Naive thymus-derived CD8-positive, alpha-beta T cell (primary cell): ENCODE measurements around the gene UNC119. TPM values are rescaled to one million over a fixed set of nuclear protein-coding genes. Genes with fewer than 3 reads are reported as not detected.
"Not testable (repeated sequence)": the region's sequence is repeated elsewhere in the genome, so short reads cannot be mapped to it uniquely, and the experiment has no call there.

Source experiments
- ATAC-seq, 2 donors: fragments of 150-1000 bp; cut with Tn5 transposase in 1 of 2; sonication (Bioruptor Pico), chemical (Tn5 transposase) in 1 of 2; 1 replicate in 1 of 2; 2 replicates in 1 of 2; pipeline ENCODE4 v1.10.0; 2021; ENCODE audit warnings: mild to moderate bottlenecking in 2 of 2, moderate library complexity in 2 of 2
- POLR2A ChIA-PET: fragments of 350-600 bp; sonication (Branson Sonifier 250); formaldehyde crosslinking; loops from one replicate; lab custom pipeline; 2021; ENCODE audit warnings: antibody characterized with exemption; lab: Charles Lee
- DNase-seq, 10 donors: peaks; one replicate each; pipeline versions ENCODE4 v3.0.0 to v3.0.0-alpha.2; 2020 to 2022
- H3K27ac Mint-ChIP-seq, 10 donors: one replicate each; pipeline ENCODE4 v1.8.0; 2020 to 2022; ENCODE audit warnings: mild to moderate bottlenecking in 10 of 10, mixed read lengths in 10 of 10, moderate library complexity in 4 of 10, inconsistent platforms in 1 of 10
- H3K27me3 Mint-ChIP-seq, 5 donors: one replicate each; pipeline ENCODE4 v1.8.0; 2021 to 2022; ENCODE audit warnings: mixed read lengths in 5 of 5
- H3K36me3 Mint-ChIP-seq, 3 donors: one replicate each; pipeline ENCODE4 v1.8.0; 2020 to 2022; ENCODE audit warnings: mixed read lengths in 3 of 3, mild to moderate bottlenecking in 2 of 3, inconsistent platforms in 1 of 3
- H3K4me1 Mint-ChIP-seq, 4 donors: one replicate each; pipeline ENCODE4 v1.8.0; 2021 to 2022; ENCODE audit warnings: mixed read lengths in 4 of 4
- H3K4me3 Mint-ChIP-seq, 10 donors: one replicate each; pipeline ENCODE4 v1.8.0; 2020 to 2022; ENCODE audit warnings: mild to moderate bottlenecking in 10 of 10, mixed read lengths in 10 of 10, moderate library complexity in 6 of 10, inconsistent platforms in 1 of 10
- H3K9me3 Mint-ChIP-seq, 9 donors: one replicate each; pipeline ENCODE4 v1.8.0; 2020 to 2022; ENCODE audit warnings: mixed read lengths in 9 of 9, mild to moderate bottlenecking in 3 of 9, inconsistent platforms in 1 of 9, moderate library complexity in 1 of 9
- polyA plus RNA-seq, 3 donors: library from polyadenylated mRNA; unstranded; fragments of 300-500 nt; fragmentation: Illumina TruSeq; gene quantifications; one replicate each; pipeline ENCODE4 v1.2.3, GENCODE V29; 2021
- total RNA-seq, 8 experiments: library from RNA in 2 of 8; stranded (reverse) in 2 of 8; gene quantifications; one replicate each; pipeline ENCODE4 v1.2.3 and lab custom pipeline; 2021 to 2026

UNC119 gene
- total and polyA plus RNA-seq, 5 experiments from 2014 or later: 18.4 to 43.8 (median 27.1) TPM

DNA sequence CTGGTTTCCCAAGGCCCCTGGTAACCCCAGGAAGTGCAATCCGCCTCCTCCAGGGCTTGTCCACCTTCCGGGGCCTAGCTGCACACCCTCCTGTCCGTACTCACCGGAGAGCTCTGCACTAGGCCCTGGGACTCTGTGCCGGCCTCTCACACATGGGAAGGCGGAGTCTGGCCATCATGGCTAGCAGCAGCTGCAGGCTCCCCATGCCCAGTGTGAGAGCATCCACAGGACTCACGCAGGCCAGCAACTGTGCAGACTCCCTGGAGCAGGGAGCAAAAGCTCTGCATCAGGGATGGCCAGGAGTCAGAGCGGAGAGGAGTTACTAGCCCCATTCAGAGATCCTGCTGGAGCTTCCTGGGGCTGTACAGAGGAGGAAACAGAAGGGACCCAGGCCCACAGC, 26.0 kb downstream of the UNC119 start:
- DNase-seq: no peak
- no peak for ATAC-seq
- POLR2A ChIA-PET: no interaction called here
- H3K27me3 Mint-ChIP-seq: no peaks in the 10 kb centered on the region
- H3K4me3 Mint-ChIP-seq: no peak overlapping the region
- no peaks in the 10 kb centered on the region for H3K9me3 Mint-ChIP-seq
- no peak overlapping the region for H3K27ac Mint-ChIP-seq
- H3K36me3 Mint-ChIP-seq: no peaks in the 10 kb centered on the region
- no peaks in the 10 kb centered on the region for H3K4me1 Mint-ChIP-seq

DNA sequence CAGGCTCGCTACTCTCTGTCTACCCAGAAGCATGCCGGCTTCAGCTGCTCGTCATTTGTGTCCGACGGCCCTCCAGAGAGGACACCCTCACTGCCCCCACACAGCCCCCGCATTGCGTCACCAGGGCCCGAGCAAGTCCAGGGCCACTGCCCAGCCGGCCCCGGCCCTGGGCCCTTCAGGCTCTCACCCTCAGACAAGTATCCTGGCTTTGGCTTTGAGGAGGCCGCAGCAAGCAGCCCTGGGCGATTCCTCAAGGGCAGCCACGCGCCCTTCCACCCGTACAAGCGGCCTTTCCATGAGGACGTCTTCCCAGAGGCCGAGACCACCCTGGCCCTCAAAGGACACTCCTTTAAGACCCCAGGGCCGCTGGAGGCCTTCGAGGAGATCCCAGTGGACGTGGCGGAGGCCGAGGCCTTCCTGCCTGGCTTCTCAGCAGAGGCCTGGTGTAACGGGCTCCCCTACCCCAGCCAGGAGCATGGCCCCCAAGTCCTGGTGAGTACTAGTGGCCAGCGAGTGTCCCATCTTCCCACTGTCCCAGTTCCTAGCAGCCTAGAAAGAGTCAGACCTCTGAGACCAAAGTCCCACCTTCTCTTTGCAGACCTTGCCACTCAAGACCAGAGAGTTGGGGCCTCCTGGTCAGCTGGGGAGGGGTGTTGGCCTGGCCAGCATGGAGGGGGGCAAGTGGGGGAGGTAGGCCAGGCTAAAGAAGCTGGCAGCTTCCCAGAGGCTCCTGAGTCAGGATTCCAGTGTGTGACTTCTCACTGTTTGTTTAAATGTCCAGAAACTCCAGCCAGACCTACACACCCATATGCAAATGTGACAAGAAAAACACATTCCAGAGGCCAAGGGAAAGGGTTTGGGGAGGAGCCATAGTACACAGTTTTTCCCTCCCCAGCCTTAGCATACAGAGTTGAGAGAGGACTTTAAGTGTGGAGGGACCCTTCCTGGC, 27.7 kb downstream of the UNC119 start:
- POLR2A ChIA-PET: no interaction called here
- H3K4me1 Mint-ChIP-seq: no peaks in the 10 kb centered on the region
- H3K27me3 Mint-ChIP-seq: no peaks in the 10 kb centered on the region
- DNase-seq: no peak
- no peaks in the 10 kb centered on the region for H3K36me3 Mint-ChIP-seq
- peak overlapping the region in 1 of 10 donors; percentile 76 for H3K27ac Mint-ChIP-seq
- H3K9me3 Mint-ChIP-seq: no peaks in the 10 kb centered on the region
- ATAC-seq: no peak
- H3K4me3 Mint-ChIP-seq: peak overlapping the region in 1 of 10 donors; percentile 16

DNA sequence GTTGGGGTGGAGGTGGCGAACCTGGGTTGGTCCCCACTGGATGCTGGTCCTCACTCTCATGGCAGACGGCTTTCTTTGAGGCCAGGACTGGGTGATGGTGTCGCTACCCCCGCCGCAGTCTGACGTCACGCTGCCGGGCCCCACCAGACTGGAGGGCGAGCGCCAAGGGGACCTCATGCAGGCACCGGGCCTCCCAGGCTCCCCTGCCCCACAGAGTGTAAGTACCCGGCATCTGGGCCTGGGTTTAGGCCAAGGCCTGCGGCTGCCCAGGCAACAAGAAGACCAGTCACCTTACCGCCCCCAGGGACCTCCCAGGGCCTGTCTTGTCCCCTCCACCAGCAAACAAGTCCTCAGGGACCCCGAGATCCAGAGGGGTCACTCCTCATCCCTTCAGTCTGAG, 28.5 kb downstream of the UNC119 start:
- no peak for DNase-seq
- Mint-ChIP-seq H3K4me3 (no peak overlapping the region), H3K36me3 (no peaks in the 10 kb centered on the region), H3K27ac (peak overlapping the region in 1 of 10 donors; percentile 76), H3K4me1 (peaks cover 0 to 2% (median under 1%) of the 10 kb centered on the region in 4 donors), H3K9me3 (no peaks in the 10 kb centered on the region), H3K27me3 (peaks cover 0 to 3% (median 0%) of the 10 kb centered on the region in 5 donors)
- POLR2A ChIA-PET: no interaction called here
- no peak for ATAC-seq

DNA sequence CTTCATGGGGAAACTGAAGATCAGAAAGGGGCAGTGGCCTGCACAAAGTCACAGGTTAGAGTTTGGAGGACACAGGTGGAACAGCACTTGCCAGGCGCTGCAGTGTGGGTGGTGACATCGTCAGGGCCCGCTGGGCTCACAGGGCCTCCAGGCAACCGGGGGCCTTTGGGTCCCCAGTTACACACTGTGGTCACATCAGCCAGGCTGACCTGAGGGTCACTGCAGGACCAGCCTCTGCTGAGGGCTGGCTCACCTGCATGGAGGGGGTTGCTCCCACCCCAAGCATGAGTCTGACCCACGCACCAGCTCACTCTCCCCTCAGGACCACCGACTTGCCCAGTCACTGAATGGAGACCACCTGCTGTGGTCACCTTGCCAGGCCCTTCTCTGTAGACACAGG, 29.2 kb downstream of the UNC119 start:
- Mint-ChIP-seq H3K36me3 (no peaks in the 10 kb centered on the region), H3K9me3 (no peaks in the 10 kb centered on the region), H3K4me3 (no peak overlapping the region), H3K27ac (no peak overlapping the region), H3K27me3 (peaks cover 0 to 4% (median 0%) of the 10 kb centered on the region in 5 donors), H3K4me1 (peaks cover 0 to 2% (median under 1%) of the 10 kb centered on the region in 4 donors)
- POLR2A ChIA-PET: no interaction called here
- ATAC-seq: no peak
- no peak for DNase-seq

DNA sequence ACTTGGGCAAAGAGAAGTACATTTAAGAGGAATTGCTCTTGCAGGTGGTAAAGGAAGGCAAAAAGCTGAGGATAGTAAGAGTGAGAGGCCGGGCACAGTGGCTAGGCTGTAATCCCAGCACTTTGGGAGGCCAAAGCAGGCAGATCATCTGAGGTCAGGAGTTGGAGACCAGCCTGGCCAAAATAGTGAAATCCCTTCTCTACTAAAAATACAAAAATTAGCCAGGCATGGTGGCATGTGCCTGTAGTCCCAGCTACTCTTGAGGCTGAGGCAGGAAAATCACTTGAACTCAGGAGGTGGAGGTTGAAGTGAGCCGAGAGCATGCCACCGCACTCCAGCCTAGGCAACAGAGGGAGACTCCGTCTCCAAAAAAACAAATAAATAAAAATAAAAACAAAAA, 30.1 kb downstream of the UNC119 start:
- H3K4me1 Mint-ChIP-seq, H3K9me3 Mint-ChIP-seq, POLR2A ChIA-PET, DNase-seq, H3K27ac Mint-ChIP-seq, H3K4me3 Mint-ChIP-seq, H3K36me3 Mint-ChIP-seq, ATAC-seq, H3K27me3 Mint-ChIP-seq: not testable (repeated sequence)

DNA sequence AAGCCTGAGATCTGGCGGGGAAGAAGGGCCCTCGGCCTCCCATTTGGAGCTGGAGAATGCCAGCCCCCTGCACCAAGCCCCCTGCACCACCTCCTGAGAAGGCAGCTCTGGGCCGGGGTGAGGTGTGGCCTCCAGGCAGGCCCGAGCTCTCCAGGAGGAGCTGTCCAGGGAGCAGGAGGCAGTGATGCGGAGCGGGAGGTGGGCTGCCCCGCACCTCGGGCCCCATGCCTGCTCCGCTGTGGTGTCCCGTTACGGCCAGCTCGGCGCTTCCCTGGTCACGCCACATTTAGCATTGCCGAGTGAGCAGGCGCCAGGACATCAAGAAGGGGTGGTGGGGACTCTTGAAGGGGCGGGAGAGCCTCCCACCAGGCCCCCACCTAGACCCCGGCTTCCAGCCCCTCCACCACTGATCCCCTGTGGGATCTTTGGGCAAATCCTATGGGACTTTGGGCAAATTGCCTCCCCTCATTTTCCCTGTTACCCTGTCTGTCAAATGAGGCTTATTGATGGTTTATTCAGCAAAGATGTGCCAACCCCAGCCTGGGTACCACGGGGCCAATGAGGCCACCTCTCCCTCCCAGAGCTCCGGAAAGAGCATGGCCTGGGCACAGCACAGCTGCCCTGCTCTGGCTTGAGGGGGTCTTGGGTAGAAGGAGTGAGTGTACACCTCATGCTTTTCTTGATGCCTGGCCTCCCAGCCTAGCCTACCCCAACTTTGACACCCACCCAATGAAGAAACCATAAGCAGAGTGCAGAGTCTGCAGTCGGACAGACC, 30.9 kb downstream of the UNC119 start:
- POLR2A ChIA-PET: no interaction called here
- Mint-ChIP-seq H3K4me1 (peaks cover 0 to 2% (median under 1%) of the 10 kb centered on the region in 4 donors), H3K27me3 (peaks cover 0 to 4% (median 0%) of the 10 kb centered on the region in 5 donors), H3K27ac (no peak overlapping the region), H3K4me3 (no peak overlapping the region), H3K9me3 (no peaks in the 10 kb centered on the region), H3K36me3 (no peaks in the 10 kb centered on the region)
- ATAC-seq (no peak), DNase-seq (peak in 1 of 10 donors; percentile 41)

DNA sequence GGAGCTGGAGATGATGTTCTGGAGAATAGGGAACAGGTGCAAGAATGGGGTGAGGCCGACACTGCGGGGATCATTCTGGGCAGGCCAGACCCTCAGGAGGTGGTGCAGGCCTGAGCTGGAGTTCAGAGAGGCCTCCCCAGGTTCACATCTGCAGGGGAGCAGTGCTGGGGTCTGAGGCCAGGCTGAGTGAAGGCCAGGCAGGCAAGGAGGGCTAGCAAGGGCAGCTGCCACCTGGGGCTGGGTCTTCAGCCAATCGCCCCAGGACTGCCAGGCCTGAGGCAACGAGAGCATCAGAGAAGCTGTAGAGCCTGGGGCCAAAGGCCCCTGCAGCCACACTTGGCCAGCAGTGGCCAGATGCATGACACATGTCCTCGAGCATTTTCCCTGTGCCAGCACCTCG, 31.7 kb downstream of the UNC119 start:
- POLR2A ChIA-PET: no interaction called here
- Mint-ChIP-seq H3K27ac (peak overlapping the region in 1 of 10 donors; percentile 5), H3K36me3 (no peaks in the 10 kb centered on the region), H3K27me3 (peaks cover 0 to 4% (median 0%) of the 10 kb centered on the region in 5 donors), H3K4me3 (no peak overlapping the region), H3K4me1 (peaks cover 0 to 2% (median under 1%) of the 10 kb centered on the region in 4 donors), H3K9me3 (no peaks in the 10 kb centered on the region)
- peak in 1 of 10 donors; percentile 36 for DNase-seq
- ATAC-seq: no peak

DNA sequence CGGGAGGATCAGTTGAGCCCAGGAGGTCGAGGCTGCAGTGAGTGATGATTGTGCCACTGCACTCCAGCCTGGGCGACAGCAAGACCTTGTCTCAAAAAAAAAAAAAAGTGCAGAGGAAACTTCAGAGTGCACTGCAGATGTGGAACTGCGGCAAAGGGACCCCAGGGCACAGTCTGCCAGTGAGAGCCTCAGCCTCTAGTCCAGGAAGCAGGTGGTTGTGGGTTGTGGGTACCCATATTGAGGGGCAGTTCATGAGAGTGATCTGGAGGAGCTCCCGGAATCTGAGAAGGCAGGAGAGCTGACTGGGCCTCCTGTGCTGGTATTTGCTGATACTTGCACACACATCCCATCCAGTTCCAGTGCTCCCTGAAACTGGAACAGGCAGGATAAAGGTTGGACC, 33.2 kb downstream of the UNC119 start:
- peaks cover 0 to 4% (median 0%) of the 10 kb centered on the region in 5 donors for H3K27me3 Mint-ChIP-seq
- ATAC-seq (no peak), DNase-seq (no peak)
- no peaks in the 10 kb centered on the region for H3K36me3 Mint-ChIP-seq
- H3K9me3 Mint-ChIP-seq: no peaks in the 10 kb centered on the region
- no peak overlapping the region for H3K27ac Mint-ChIP-seq
- peaks cover 0 to 2% (median under 1%) of the 10 kb centered on the region in 4 donors for H3K4me1 Mint-ChIP-seq
- no peak overlapping the region for H3K4me3 Mint-ChIP-seq
- POLR2A ChIA-PET: no interaction called here

DNA sequence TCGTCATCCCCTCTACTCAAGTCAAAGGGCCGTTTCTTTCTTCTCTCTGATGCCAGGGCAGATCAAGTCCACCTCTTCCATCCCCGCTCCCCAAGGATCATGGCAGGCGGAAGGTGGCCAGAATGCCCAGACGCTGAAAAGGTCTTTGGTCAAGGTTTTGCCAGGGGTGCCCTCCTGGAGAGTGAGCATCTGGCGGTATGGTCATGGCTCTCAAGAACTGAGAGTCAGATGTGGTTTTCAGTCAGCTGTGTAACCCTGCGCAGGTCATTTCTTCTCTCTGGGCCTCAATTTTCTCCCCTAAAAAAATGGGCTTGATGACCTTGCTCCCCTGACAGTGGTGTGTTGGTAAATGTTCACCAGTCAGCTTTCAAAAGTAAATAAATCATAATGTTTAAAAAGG, 33.8 kb downstream of the UNC119 start:
- ATAC-seq: no peak
- peaks cover 0 to 7% (median 4%) of the 10 kb centered on the region in 5 donors for H3K27me3 Mint-ChIP-seq
- H3K4me1 Mint-ChIP-seq: peaks cover 0 to 2% (median under 1%) of the 10 kb centered on the region in 4 donors
- H3K36me3 Mint-ChIP-seq: no peaks in the 10 kb centered on the region
- no peak overlapping the region for H3K27ac Mint-ChIP-seq
- no peak overlapping the region for H3K4me3 Mint-ChIP-seq
- DNase-seq: no peak
- H3K9me3 Mint-ChIP-seq: no peaks in the 10 kb centered on the region
- POLR2A ChIA-PET: no interaction called here

DNA sequence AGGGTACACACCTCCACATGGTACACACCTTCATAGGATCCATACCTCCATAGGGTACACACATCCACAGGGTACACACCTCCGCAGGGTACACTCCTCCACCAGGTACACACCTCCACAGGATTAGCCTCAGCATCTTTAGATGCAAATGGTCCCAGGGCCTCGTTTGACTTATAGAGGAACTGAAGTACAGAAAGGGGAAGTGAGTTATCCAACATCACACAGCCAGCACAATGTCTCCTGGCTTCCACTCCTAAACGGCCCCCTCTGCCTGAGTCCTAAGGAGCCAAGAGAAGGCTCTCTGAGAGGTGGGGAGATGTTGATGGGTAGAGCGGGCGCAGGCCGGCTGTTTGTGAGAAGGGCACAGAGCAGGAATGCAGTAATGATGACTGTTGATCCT, 34.3 kb downstream of the UNC119 start:
- no peak overlapping the region for H3K27ac Mint-ChIP-seq
- ATAC-seq: no peak
- peaks cover 0 to 10% (median 8%) of the 10 kb centered on the region in 5 donors for H3K27me3 Mint-ChIP-seq
- POLR2A ChIA-PET: no interaction called here
- peaks cover 0 to 2% (median under 1%) of the 10 kb centered on the region in 4 donors for H3K4me1 Mint-ChIP-seq
- no peaks in the 10 kb centered on the region for H3K9me3 Mint-ChIP-seq
- H3K36me3 Mint-ChIP-seq: no peaks in the 10 kb centered on the region
- no peak overlapping the region for H3K4me3 Mint-ChIP-seq
- DNase-seq: peak in 1 of 10 donors; percentile 19

DNA sequence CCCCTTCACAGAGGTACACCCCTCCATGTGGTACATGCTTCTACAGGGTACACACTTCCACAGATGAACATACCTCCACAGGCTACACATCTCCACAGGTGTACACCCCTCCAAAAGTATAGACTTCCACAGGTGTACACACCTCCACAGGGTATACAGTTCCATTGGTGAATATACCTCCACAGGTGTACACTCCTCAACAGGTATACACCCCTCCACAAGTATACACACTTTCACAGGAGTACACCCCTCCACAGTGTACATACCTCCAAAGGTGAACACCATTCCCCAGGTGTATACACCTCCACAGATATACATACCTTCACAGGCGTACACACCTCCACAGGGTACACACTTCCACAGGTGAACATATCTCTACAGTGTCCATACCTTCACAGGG, 36.9 kb downstream of the UNC119 start:
- H3K36me3 Mint-ChIP-seq: no peaks in the 10 kb centered on the region
- H3K27me3 Mint-ChIP-seq: peaks cover 1 to 22% (median 11%) of the 10 kb centered on the region in 5 donors
- H3K27ac Mint-ChIP-seq: peak overlapping the region in 1 of 10 donors; percentile 15
- POLR2A ChIA-PET: no interaction called here
- DNase-seq (no peak), ATAC-seq (no peak)
- no peak overlapping the region for H3K4me3 Mint-ChIP-seq
- peaks cover 0 to 2% (median under 1%) of the 10 kb centered on the region in 4 donors for H3K4me1 Mint-ChIP-seq
- no peaks in the 10 kb centered on the region for H3K9me3 Mint-ChIP-seq

DNA sequence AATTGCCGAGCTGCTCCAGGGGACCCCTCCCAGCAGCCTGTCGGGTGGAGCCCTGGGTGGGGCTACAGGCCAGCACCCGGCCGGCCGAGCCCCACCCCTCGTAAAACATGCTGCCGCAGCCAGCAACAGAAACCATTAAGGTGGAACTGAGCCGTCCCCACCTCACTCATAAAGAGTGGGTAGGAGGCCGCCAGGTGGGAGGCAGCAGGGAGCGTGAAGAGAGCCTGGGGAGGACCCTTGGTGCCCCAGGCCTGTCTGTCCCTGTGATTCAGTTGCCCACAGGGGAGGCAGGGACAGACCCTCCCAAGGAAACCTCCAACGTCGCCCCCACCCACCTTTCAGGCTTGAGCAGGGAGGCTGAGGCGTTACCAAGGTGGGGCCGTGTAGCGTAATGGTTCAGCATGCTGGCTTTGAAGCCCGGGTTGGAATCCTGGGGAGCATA, 37.8 kb downstream of the UNC119 start:
- no peak for ATAC-seq
- no peak overlapping the region for H3K27ac Mint-ChIP-seq

DNA sequence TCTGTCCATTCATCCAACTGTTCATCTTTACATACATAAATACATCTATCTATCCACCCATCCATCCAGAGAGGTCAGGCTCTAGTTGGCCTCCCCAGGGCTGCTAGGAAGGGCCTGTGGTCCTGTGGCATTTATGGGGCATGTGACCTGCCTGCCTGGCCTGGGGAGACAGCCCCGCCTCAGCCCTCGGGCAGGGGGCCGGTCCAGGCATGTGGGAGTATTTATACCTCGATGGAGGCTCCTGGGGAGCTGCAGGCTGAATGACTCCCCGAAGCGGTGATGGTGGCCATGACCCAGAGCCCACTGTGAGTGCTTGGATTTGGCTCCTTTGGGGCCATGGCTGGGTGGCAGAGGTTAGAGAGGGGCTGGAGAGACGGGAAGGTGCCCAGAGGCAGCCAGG, 38.9 kb downstream of the UNC119 start:
- POLR2A ChIA-PET: no interaction called here
- Mint-ChIP-seq H3K27ac (peak overlapping the region in 1 of 10 donors; percentile 47), H3K4me3 (no peak overlapping the region), H3K4me1 (no peaks in the 10 kb centered on the region), H3K9me3 (no peaks in the 10 kb centered on the region), H3K36me3 (no peaks in the 10 kb centered on the region), H3K27me3 (peaks cover 4 to 40% (median 26%) of the 10 kb centered on the region in 5 donors)
- ATAC-seq (no peak), DNase-seq (no peak)

More for the DNA sequence above, 37.8 kb downstream of the UNC119 start:
- no peak for DNase-seq
- no peak overlapping the region for H3K4me3 Mint-ChIP-seq
- H3K9me3 Mint-ChIP-seq: no peaks in the 10 kb centered on the region
- H3K27me3 Mint-ChIP-seq: peaks cover 4 to 31% (median 19%) of the 10 kb centered on the region in 5 donors
- POLR2A ChIA-PET: no interaction called here
- H3K36me3 Mint-ChIP-seq: no peaks in the 10 kb centered on the region
- H3K4me1 Mint-ChIP-seq: peaks cover 0 to 2% (median under 1%) of the 10 kb centered on the region in 4 donors
